Progenitor cell of endocrine pancreas (in vitro differentiated cells): ENCODE results near the gene LRBA. TPM values are rescaled to one million over a fixed set of nuclear protein-coding genes. Genes with fewer than 3 reads are reported as not detected.
"Not testable (repeated sequence)": the region's sequence is repeated elsewhere in the genome, so short reads cannot be mapped to it uniquely, and the experiment has no call there.

Experiments
- DNase-seq: peaks from one replicate; pipeline ENCODE4 v3.0.0; 2021; ENCODE audit warnings: low spot score; ENCODE audit not compliant: unreplicated experiment
- H3K27ac Mint-ChIP-seq: 2 replicates; pipeline ENCODE4 v1.8.0; 2021; ENCODE audit warnings: mild to moderate bottlenecking, moderate library complexity, mixed read lengths
- H3K27me3 Mint-ChIP-seq: 2 replicates; pipeline ENCODE4 v1.8.0; 2021; ENCODE audit warnings: mixed read lengths
- H3K36me3 Mint-ChIP-seq: 2 replicates; pipeline ENCODE4 v1.8.0; 2022; ENCODE audit warnings: mixed read lengths; ENCODE audit not compliant: insufficient read depth
- H3K4me1 Mint-ChIP-seq: 2 replicates; pipeline ENCODE4 v1.8.0; 2021; ENCODE audit warnings: low read depth, mixed read lengths
- H3K4me3 Mint-ChIP-seq: 2 replicates; pipeline ENCODE4 v1.8.0; 2021; ENCODE audit warnings: low read depth, mild to moderate bottlenecking, moderate library complexity, mixed read lengths
- H3K9me3 Mint-ChIP-seq: 2 replicates; pipeline ENCODE4 v1.8.0; 2021; ENCODE audit warnings: low read depth, mixed read lengths
- long read RNA-seq: library from polyadenylated mRNA; unstranded; transcript quantifications from one replicate; pipeline ENCODE4 v2.0.0, GENCODE V29; 2020
- total RNA-seq: library from RNA; stranded (reverse); gene quantifications from 2 replicates; pipeline ENCODE4 v1.2.1, GENCODE V29; 2021
- TF ChIP-seq, protein P1 (sequence below): fragments of 200-600 bp; sonication (generic); IDR thresholded peaks from one replicate; pipeline ENCODE4 v1.5.0; 2021; ENCODE audit warnings: antibody characterized with exemption, mild to moderate bottlenecking; ENCODE audit not compliant: unreplicated experiment

LRBA gene, protein sequence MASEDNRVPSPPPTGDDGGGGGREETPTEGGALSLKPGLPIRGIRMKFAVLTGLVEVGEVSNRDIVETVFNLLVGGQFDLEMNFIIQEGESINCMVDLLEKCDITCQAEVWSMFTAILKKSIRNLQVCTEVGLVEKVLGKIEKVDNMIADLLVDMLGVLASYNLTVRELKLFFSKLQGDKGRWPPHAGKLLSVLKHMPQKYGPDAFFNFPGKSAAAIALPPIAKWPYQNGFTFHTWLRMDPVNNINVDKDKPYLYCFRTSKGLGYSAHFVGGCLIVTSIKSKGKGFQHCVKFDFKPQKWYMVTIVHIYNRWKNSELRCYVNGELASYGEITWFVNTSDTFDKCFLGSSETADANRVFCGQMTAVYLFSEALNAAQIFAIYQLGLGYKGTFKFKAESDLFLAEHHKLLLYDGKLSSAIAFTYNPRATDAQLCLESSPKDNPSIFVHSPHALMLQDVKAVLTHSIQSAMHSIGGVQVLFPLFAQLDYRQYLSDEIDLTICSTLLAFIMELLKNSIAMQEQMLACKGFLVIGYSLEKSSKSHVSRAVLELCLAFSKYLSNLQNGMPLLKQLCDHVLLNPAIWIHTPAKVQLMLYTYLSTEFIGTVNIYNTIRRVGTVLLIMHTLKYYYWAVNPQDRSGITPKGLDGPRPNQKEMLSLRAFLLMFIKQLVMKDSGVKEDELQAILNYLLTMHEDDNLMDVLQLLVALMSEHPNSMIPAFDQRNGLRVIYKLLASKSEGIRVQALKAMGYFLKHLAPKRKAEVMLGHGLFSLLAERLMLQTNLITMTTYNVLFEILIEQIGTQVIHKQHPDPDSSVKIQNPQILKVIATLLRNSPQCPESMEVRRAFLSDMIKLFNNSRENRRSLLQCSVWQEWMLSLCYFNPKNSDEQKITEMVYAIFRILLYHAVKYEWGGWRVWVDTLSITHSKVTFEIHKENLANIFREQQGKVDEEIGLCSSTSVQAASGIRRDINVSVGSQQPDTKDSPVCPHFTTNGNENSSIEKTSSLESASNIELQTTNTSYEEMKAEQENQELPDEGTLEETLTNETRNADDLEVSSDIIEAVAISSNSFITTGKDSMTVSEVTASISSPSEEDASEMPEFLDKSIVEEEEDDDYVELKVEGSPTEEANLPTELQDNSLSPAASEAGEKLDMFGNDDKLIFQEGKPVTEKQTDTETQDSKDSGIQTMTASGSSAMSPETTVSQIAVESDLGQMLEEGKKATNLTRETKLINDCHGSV (N-terminal part only)
- 95.2 and 103 TPM in 2 replicates for total RNA-seq
- long read RNA-seq, partial matches to known transcripts, result 63 of 82 reads
- long read RNA-seq, other reads (novel, unspliced or antisense), result 17 of 82 reads

DNA sequence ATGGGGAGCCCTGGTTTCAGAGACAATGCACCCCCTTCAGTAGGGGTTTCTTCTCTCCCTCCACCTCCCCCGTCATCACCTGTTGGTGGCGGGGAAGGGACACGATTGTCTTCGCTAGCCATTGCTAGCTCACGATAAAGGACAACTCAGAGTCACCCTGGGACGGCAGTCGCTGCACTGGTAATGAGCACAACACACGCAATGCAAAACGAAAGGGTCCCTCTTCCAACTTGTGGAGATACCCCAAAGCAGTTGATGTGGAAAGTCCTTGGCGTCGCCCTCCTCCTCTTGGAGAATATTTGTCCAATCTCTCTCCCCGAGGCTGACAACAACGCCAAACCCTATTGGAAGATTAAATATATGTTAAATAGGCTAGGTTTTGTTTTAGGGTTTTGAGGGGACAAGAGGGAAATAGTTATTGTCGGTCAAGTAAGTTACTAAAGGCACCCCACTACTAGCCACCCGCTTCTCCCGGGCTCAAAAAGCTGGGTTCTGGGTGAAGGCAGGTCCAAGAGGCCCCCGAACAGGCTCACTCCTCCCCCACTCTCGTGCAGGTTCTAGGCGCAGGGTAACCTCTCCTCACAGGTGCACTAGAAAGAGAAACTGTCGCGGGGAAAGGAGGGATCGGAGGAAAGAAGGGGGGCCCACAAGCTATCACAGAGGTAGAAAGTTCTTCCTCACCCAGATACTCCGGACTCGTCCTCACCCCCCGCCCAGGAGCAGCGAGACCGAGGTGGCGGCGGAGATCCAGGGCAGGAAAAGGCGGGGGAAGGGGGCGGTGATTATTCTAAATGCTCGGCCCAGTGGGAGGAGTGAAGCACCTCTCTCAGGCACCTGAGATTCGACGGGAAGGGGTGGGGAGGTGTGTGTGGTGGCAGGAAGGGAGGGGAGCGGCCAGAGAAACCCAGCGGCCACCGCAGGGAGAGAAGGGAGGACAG lies at the start of gene LRBA:
Gene LRBA, minus strand, starts transcription at position 764 of the 938 bp plus-strand sequence. Its CDS starts 642 bp downstream, at position 122.
- no peaks in the 10 kb centered on the region for H3K9me3 Mint-ChIP-seq
- peaks cover 27% of the 10 kb centered on the region for H3K4me1 Mint-ChIP-seq
- H3K36me3 Mint-ChIP-seq, result peaks cover 2% of the 10 kb centered on the region
- H3K4me3 Mint-ChIP-seq, result peak within 1 kb of the TSS; percentile 99
- peak within 1 kb of the TSS; percentile 100 for H3K27ac Mint-ChIP-seq
- DNase-seq, result peak; percentile 68
- no peaks in the 10 kb centered on the region for H3K27me3 Mint-ChIP-seq
- TF ChIP-seq, protein P1, sequence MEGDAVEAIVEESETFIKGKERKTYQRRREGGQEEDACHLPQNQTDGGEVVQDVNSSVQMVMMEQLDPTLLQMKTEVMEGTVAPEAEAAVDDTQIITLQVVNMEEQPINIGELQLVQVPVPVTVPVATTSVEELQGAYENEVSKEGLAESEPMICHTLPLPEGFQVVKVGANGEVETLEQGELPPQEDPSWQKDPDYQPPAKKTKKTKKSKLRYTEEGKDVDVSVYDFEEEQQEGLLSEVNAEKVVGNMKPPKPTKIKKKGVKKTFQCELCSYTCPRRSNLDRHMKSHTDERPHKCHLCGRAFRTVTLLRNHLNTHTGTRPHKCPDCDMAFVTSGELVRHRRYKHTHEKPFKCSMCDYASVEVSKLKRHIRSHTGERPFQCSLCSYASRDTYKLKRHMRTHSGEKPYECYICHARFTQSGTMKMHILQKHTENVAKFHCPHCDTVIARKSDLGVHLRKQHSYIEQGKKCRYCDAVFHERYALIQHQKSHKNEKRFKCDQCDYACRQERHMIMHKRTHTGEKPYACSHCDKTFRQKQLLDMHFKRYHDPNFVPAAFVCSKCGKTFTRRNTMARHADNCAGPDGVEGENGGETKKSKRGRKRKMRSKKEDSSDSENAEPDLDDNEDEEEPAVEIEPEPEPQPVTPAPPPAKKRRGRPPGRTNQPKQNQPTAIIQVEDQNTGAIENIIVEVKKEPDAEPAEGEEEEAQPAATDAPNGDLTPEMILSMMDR, result no peak

DNA sequence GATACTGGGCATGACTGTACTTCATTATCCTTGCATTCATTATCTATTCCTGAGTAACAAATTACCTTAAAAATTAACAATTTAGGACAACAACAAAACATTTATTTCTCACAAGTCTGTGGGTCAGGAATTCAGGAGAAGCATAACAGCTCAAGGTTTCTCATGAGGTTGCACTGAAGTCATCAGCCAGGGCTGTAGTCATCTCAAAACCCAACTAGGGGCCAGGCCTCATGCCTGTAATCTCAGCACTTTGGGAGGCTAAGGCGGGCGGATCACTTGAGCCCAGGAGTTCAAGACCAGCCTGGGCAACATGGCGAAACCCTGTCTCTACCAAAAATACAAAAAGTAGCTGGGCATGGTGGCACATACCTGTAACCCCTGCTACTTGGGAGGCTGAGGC lies 48.1 kb upstream of the LRBA start:
- H3K36me3 Mint-ChIP-seq, H3K4me3 Mint-ChIP-seq, H3K27ac Mint-ChIP-seq, DNase-seq, H3K9me3 Mint-ChIP-seq, H3K27me3 Mint-ChIP-seq, H3K4me1 Mint-ChIP-seq: not testable (repeated sequence)

DNA sequence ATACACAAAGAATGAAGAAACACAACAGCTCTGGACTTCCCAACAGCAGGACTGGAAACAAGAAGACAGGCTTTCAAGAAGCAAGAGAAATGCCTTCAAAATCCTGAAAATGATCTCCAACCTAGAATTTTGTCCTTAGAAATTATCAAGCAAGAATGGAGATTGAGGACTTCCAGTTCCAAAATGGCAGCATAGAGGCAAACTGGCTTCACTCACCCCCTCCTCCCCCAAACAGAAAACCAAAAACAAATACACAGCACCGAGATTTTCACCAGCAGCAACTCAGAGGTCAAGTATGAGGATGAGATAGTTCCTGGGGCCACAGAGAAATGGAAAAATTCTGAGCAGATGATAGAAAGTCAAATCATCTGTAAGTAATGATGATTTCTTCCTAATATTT lies 40.5 kb upstream of the LRBA start:
- H3K4me1 Mint-ChIP-seq, result no peaks in the 10 kb centered on the region
- no peaks in the 10 kb centered on the region for H3K9me3 Mint-ChIP-seq
- DNase-seq, result no peak
- no peaks in the 10 kb centered on the region for H3K27me3 Mint-ChIP-seq
- TF ChIP-seq, protein P1, result no peak
- H3K27ac Mint-ChIP-seq, result no peak overlapping the region
- no peaks in the 10 kb centered on the region for H3K36me3 Mint-ChIP-seq
- no peak overlapping the region for H3K4me3 Mint-ChIP-seq

DNA sequence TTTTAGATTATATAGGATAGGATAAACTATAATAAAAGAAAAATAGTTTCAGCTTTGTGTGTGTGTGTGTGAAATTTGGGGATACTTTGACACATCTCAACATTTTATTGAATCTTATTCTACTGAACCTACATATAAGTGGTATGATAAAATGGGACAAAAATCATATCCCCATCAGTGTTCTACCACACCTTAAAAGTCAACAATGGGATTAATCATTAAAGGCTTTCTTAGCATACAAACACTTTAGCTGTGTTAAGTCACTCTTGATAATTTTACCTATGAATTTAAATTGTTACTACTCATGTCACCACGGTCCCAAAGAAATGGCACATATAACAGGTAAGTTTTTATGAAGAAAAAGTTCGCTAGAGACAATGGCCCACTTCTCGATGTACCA lies 37.7 kb upstream of the LRBA start:
- no peaks in the 10 kb centered on the region for H3K4me1 Mint-ChIP-seq

More for the DNA sequence above, 37.7 kb upstream of the LRBA start:
- no peak for DNase-seq
- Mint-ChIP-seq H3K27ac (no peak overlapping the region), H3K9me3 (no peaks in the 10 kb centered on the region), H3K4me3 (no peak overlapping the region), H3K27me3 (no peaks in the 10 kb centered on the region), H3K36me3 (no peaks in the 10 kb centered on the region)
- TF ChIP-seq, protein P1, result no peak
